Suppressor macrophage treated with lipopolysaccharide for 1 hour (primary cell): Measurements from ENCODE around the gene MARCHF10.

Source experiments
- DNase-seq, 3 donors: peaks; one replicate each; pipeline ENCODE4 v3.0.0-alpha.2; 2020 to 2022

MARCHF10 gene

DNA sequence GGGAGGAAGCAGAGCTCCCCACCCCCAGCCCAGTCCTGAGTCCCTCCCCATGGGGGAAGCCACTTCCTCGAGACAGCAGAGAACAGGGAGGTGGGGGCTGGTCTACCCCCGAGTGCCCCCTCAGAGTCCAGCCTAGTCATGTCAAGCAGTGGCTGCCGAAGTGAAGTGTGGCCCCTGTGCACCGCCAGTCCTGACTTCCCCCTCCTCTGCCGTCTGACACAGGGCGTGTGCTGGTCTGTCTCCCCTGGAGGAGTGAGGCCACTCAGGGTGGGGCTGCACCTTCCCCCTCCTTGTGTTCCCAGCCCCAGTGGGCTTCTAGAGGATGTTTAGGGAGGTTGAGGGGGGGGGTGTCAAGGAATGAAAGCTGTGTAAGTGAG, 133.8 kb downstream of the MARCHF10 start:
- no peak for DNase-seq

DNA sequence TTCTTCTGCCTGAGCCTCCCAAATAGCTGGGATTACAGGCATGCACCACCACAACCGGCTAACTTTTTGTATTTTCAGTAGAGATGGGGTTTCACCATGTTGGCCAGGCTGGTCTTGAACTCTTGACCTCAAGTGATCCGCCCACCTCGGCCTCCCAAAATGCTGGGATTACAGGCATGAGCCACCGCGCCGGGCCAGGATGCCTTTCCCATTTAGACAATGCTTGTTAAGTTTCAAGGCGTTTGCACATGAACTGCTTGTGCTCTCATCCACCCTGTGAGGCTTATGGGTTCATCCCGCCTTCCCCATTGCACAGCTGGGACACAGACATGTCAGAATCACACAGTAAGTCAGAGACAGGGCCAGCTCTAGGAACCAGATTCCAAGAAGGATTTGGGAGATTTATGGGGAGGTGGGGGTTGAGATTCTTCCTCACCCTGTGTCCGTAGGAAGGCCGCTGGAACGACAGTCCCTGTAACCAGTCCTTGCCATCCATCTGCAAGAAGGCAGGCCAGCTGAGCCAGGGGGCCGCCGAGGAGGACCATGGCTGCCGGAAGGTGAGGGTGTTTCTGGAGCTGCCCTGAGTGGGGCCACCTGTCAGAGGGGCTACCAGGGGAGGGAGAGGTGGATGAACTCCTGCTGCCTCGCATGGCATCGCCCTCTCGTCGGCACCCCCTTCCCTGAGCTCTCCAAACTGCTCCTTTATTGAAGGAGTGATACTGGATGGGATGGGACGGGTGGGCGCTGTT, 134.3 kb downstream of the MARCHF10 start:
- no peak for DNase-seq

DNA sequence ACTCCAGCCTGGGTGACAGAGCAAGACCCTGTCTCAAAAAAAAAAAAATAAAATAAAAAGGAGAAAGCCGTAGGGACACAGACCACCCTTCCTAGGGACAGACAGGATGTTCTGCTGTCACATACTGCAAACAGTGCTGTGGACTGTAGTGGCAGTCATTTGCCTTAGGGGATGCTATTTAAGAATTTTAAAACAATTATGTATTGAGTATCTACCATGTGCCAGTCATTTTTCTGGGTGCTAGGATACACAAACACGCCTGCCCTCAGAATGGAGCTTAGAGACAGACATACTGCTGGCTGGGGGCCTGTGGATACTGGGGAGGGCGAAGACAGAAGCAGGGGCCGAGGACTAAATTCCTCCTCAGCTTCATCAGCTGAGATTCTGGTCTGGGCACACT, 135.2 kb downstream of the MARCHF10 start:
- no peak for DNase-seq

DNA sequence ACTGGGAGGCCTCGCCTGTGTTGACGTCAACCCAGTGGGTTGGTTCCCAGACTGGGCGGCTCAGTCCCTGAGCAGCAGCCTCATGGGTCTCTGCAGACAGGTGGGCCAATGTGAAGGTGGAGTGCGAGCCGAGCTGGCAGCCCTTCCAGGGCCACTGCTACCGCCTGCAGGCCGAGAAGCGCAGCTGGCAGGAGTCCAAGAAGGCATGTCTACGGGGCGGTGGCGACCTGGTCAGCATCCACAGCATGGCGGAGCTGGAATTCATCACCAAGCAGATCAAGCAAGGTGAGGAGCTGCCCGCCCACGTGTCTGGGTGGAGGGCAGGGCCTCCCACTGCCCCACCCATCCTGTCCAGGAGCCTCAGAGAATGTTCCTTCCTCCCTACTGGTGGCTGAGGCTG, 136.6 kb downstream of the MARCHF10 start:
- DNase-seq, result no peak

DNA sequence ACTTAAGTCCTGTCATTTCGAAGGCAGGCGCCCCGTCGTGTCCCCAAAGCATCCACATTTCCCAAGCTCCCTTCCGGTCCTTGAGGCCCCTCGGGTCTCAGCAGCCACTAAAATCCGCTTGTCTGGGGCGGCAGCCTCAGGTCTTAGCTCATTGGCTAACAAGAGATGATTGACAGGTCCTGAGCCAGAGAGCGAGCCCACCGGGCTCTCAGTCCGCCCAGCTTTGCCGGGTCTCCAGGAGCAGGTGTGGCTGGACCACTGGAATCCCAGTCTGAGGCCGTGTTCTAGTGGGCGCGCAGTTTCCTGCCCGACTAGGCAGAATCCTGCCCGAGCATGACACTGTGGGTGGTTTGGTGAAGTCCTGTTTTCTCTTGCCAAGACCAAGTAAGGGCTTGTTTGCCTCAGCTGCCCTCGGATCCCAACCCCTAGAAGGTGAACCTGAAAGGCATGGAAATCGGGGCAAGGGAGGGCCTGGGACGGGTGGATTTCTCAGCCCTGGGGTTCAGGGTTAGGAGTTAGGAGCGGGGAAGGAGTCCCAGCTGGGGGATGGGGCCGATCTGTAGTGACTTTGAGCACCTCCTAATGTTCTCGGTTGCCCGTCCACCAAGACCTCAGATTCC, 137.8 kb downstream of the MARCHF10 start:
- DNase-seq, result no peak

DNA sequence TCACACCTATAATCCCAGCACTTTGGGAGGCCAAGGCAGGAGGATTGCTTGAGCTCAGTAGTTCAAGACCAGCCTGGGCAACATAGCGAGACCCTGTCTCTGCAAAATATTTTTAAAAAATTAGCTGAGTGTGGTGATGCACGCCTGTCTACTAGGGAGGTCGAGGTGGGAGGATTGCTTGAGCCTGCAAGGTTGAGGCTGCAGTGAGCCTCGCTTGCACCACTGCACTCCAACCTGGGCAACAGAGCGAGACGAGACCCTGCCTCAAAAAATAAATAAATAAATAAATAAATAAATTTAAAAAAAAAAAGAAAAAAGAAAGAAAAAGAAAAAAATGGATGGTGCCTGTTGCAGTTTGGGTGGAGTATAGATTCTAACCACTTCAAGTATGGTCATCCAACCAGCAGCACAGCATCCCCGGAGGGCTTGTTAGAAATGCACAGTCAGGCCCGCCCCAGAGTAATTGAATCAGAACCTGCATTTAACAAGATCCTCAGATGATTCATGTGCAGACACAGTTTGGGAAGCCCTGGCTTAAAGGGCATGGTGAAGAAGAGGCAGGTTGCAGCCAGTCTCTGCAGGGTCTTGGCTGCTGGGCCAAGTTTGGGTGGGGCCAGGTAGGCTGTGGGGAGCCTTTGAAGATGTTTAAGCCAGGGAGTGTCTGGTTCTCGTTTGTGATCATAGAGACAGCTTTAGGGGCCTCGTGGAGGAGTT, 139.9 kb downstream of the MARCHF10 start:
- DNase-seq, result no peak

DNA sequence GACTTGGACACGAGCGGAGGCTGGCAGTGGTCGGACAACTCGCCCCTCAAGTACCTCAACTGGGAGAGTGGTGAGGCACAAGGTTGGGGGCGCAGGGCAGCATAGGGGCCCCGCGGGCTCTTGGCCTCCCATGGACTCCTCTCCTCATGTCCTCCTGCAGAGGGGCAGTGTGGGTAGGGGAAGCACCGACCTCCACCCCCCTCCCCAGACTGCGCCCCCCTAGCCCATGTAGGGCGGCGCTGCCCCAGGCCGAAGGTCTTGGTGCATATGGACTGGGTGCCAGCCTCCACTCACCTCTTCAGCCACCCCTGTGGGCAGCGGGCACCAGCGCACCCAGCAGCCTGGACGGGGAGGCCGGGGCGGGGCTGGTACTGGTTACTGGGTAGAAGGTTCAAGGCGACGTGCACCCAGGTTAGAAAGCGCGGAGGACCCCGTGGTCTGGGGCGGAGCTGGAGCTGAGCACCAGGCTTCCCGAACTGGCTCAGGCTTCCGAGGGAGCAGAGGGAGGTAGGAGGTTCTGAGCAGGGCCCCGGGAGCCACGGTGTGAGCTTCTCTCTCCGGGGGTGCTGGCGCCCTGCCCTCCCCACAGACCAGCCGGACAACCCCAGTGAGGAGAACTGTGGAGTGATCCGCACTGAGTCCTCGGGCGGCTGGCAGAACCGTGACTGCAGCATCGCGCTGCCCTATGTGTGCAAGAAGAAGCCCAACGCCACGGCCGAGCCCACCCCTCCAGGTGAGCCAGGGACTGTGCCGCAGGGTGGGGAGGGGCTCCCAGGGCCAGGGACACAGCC, 141.1 kb downstream of the MARCHF10 start:
- no peak for DNase-seq

DNA sequence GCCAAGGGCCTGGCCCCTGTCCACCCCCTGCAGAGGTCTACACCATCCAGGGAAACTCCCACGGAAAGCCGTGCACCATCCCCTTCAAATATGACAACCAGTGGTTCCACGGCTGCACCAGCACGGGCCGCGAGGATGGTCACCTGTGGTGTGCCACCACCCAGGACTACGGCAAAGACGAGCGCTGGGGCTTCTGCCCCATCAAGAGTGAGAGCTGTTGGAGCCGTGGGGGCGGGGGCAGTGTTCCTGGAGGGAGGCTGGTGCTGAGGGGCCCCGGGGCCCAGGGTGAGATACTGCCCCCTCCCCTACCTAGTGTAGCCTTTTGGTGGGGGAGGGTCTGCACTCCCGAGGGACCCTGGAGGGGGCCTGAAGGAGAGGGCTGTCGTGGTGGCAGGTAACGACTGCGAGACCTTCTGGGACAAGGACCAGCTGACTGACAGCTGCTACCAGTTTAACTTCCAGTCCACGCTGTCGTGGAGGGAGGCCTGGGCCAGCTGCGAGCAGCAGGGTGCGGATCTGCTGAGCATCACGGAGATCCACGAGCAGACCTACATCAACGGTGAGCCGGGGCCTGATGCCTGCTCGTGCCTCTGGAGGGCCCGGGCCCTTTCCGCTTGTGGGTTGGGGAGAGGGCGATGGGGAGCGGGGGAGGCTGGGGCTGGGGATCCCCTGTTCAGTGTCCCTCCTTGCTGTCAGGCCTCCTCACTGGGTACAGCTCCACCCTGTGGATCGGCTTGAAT, 141.9 kb downstream of the MARCHF10 start:
- no peak for DNase-seq

DNA sequence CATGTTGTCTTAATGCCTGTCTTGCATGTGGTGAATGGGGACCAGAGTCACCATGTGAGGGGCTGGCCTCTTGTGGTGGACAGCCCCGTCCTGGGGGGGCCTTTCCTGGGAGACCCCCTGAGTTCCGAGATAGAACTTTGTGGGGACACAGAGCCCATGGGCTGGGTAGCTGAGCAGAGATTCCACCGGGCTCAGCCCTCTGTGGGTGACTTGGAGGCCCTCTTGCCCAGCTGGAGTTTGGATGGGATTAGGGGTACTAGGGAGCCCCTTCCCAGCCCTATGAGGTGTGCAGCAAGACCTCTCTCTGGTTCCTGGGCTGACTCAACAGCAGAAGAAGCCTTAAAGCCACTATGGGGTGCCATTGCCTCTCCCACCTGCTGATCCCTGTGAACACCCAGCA, 142.5 kb downstream of the MARCHF10 start:
- no peak for DNase-seq

DNA sequence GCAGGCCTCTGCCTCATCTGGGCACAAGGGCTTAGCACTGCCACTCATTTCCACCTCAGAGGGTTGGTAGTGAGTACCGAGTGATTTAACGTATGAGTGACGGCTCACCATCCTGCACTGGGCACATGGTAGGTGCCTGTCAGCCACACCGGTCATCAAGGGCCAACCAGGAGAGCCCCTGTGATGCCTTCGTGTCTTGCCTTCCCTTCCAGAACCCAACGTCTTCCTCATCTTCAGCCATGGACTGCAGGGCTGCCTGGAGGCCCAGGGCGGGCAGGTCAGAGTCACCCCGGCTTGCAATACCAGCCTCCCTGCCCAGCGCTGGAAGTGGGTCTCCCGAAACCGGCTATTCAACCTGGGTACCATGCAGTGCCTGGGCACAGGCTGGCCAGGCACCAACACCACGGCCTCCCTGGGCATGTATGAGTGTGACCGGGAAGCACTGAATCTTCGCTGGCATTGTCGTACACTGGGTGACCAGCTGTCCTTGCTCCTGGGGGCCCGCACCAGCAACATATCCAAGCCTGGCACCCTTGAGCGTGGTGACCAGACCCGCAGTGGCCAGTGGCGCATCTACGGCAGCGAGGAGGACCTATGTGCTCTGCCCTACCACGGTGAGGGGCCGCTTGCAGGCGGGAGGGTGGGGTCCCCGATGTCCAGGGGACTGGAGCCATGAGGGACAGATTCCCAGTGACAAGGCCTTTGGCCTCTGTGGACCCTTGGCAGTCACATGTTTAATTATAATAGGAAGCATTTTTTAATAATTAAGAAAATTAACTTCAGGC, 143.6 kb downstream of the MARCHF10 start:
- no peak for DNase-seq

DNA sequence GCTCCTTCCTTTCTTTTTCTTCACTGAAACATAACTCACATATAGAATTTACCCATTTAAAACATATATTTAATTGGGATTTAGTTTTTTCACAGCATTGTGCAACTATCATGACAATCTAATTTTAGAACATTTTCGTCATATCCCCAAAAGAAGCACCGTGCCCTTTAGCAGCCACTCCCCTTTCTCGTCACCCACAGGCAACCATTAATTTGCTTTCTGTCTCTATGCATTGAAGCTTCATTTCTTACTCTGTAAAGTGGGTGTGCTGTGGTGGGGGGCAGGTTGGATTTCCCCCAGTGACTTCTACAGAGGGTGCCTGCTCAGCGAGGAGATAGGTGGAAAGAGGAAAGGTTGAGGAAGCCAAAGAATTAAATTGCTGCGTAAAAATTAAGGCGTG, 144.8 kb downstream of the MARCHF10 start:
- no peak for DNase-seq

DNA sequence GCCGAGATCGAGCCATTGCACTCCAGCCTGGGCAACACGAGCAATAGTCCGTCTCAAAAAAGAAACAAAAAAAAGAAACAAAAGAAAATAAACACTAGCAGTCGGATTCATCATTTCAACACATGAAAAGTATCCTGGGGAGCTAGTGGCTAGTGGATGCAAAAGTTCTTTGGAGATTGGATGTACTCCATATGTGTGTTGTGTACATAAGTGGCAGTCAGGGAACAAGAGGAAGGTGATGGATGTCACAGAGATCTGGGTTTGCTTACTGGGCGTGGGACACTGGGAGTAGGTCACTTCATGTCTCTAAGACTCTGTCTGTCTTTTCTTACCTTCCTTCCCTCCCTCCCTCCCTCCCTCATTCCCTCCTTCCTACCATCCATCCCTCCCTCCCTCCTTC, 145.3 kb downstream of the MARCHF10 start:
- no peak for DNase-seq

DNA sequence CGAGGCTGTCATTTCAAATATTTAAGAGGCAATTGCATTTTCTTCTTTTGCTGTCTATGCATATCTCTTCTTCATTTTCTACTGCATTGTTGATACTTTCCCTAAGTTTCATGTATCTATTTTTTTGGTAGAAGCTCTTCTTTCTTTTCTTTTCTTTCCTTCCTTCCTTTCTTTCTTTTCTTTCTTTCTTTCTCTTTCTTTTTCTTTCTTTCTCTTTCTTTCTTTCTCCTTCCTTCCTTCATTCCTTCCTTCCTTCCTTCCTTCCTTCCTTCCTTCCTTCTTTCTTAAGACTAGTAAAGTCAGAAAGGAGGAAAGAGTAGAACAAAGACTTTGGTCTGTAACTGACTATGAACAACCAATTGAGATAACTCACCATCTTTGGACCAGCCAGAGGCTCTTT, 146.8 kb downstream of the MARCHF10 start:
- no peak for DNase-seq

DNA sequence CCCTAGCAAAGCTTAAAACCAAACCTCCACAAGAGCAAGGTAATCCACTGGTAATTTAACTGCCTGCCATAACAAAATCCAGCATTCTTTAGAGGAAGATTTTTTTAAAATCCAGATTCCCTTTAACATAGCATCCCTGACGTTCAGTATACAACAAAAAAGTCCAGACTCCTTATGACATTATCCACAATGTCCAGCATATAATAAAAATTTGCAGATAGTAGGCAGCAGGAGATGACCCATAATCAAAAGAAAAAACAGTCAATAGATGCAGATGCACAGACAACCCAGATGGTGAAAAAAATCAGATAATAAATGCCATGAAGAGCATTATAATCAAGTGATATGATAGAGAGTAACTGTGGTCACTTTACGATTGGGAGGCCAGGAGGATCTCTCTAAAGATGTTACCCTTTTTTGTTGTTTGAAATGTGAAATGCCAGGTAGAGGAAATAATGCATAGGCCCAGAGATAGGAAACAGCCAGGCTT, 147.4 kb downstream of the MARCHF10 start:
- no peak for DNase-seq

DNA sequence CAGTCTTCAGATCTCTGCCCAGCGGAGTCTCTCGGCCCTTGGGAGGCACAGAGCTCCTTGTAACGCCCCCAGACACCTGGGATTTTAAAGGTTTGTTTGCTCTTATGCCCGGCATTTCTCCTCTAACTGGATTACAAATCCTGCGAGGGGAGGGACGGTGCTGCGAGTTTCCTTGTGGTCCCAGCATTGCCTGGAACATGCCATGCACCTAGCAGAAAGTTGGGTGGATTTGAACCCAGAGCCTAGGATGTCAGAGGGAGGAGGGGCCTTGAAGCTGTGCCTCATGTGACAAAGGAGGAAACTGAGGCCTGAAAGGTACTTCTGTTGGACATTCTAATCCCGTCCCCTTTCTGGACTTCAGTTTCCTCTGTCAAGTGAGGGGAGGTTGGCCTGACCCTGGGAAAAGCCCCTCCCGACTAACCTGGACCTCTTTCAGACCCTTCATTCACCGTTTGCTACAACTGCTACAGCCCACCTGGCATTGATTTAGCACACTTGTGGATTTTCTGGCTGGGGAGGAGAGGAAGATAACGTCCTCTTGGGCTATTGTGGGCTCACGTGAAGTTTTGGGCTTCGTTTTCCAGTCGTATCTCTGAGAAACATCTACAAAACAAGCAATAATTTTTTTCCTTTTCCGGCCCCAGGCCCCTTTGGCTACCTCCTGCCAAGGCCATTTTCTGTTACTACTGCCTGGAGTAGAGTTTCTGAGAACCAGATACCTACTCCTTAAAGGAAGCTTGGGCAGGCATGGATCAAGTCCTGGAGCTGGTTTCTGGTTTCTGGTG, 149.8 kb downstream of the MARCHF10 start:
- no peak for DNase-seq

DNA sequence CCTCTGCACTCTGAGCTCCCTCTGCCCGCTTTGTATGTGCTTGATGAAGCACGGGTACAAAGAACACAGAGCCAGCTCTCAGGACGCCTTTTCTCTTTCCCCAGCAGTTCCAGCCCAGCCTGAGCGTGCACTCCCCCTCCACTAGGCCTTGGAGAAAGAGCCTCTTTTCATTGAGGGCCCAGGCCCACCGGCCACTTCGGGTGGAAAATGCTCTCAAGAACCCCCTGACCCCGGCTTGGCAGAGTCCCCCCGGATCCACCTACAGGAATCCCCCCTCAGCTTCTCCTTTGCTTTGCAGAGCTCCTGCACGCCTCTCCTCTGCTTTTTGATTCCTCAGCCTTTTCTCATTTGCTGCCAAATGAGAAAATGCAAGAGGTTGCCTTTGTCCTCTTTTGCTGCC, 150.4 kb downstream of the MARCHF10 start:
- DNase-seq, result no peak

DNA sequence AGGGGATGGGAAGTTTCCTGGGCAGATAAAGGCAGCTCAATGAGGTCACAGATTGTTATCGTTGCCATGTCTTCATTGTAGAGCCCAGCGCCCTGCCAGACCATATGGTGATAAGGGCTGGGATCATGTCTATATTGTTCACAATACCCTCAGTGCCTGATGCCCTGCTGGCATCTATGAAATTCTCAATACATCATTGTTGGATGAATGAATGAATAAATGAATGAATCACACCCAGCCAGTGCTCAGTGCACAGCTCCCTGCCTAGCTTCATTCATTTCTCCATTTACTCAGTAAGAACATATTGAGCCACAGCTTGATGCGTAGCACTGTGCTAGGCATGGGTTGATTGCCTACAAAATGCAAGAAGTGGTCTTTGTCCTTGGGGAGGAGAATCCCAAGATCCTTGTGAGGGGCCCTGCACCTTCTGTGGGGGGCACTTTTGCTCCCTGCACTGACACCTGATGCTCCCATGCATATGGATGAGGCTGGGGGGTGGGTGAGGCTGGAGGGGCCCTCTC, 150.9 kb downstream of the MARCHF10 start:
- DNase-seq, result no peak

DNA sequence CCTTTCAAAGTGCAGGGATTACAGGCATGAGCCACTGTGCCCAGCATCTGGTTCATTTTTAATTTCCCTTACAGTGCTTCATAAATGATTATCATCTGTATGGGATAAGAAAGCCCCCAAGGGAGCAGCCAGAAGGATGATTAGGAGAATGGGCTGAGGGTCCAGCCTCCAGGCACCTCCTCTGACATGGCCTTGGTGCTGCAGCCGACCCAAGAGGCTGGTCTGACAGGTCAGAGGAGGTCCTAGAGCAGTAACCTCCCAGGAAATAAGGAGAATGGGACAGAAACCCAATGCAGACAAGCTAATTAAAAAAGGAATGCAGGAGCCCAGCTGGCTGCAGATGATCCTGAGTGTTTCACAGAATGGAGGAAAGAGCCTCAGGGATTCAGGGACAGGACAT, 151.7 kb downstream of the MARCHF10 start:
- no peak for DNase-seq

DNA sequence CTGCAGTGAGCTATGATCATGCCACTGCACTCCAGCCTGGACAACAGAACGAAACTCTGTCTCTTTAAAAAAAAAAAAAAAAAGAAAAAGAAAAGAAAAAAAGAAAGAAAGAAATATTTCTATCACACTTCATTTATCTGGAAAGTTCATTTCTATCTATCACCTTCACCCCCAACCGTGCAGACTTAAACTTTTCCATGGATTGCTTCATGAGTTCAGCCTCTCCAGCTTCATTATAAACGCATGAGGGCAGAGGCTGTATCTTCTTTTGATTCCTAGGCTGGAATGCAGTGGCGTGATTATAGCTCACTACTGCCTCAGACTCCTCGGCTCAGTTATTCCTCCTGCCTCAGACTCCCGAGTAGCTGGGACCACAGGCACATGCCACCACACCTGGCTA, 152.5 kb downstream of the MARCHF10 start:
- no peak for DNase-seq
